ENCODE data around the gene UBE2E2.

DNA sequence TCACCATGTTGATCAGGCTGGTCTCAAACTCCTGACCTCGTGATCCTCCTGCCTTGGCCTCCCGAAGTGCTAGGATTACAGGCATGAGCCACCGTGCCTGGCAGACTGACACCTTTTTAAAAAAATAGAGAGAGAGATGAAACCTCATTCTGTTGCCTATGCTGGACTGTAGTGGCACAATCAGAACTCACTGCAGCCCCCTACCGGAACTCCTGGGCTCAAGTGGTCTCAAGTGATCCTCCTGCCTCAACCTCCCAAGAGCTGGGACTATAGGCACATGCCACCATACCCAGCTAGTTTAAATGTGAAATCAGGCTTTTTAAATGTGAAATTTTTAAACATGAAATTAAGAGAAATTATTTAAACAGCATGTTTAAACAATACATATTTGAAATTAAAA, 337.5 kb downstream of the UBE2E2 start:
- TF ChIP-seq, protein P1, sequence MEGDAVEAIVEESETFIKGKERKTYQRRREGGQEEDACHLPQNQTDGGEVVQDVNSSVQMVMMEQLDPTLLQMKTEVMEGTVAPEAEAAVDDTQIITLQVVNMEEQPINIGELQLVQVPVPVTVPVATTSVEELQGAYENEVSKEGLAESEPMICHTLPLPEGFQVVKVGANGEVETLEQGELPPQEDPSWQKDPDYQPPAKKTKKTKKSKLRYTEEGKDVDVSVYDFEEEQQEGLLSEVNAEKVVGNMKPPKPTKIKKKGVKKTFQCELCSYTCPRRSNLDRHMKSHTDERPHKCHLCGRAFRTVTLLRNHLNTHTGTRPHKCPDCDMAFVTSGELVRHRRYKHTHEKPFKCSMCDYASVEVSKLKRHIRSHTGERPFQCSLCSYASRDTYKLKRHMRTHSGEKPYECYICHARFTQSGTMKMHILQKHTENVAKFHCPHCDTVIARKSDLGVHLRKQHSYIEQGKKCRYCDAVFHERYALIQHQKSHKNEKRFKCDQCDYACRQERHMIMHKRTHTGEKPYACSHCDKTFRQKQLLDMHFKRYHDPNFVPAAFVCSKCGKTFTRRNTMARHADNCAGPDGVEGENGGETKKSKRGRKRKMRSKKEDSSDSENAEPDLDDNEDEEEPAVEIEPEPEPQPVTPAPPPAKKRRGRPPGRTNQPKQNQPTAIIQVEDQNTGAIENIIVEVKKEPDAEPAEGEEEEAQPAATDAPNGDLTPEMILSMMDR (IDR thresholded peaks at IDR 0.05; ENCODE audit: borderline replicate concordance, extremely low read depth, low read length, poor library complexity, severe bottlenecking), result no peak
- TF ChIP-seq EZH2 (IDR thresholded peaks at IDR 0.05; ENCODE audit: borderline replicate concordance, low read depth, low read length, severe bottlenecking), result no peak
